IPS-11a (cell line): ENCODE results near the gene CALU.
A peak's percentile ranks its signal among the peaks of the same experiment; 100 is the strongest.

Experiments
- H3K4me3 ChIP-seq: one replicate; pipeline ENCODE4 v1.5.1; 2013; ENCODE audit warnings: low read depth, low read length, control low read depth

Gene CALU

GRCh38 chr7:128739048-128739962 lies at the start of gene CALU:
CALU (plus strand) TSS chr7:128739359; CDS start chr7:128748584, 9,225 bp downstream.
- peak within 1 kb of the TSS; percentile 92 for H3K4me3 ChIP-seq

GRCh38 chr7:128691227-128691626 lies 47.9 kb upstream of the CALU start:
- H3K4me3 ChIP-seq, result no peak overlapping the region

GRCh38 chr7:128692623-128693270 lies 46.4 kb upstream of the CALU start:
- no peak overlapping the region for H3K4me3 ChIP-seq

- no peak overlapping the region for H3K4me3 ChIP-seq
Observed at GRCh38 chr7:128693373-128694015, 45.7 kb upstream of the CALU start.

- H3K4me3 ChIP-seq, result no peak overlapping the region
Observed at GRCh38 chr7:128694738-128695137, 44.4 kb upstream of the CALU start.

- H3K4me3 ChIP-seq, result peak overlapping the region; percentile 58
Observed at GRCh38 chr7:128697302-128697905, 41.8 kb upstream of the CALU start.

- H3K4me3 ChIP-seq, result no peak overlapping the region
Observed at GRCh38 chr7:128699196-128699712, 39.9 kb upstream of the CALU start.

- H3K4me3 ChIP-seq, result no peak overlapping the region
Observed at GRCh38 chr7:128699895-128700294, 39.3 kb upstream of the CALU start.

- H3K4me3 ChIP-seq, result no peak overlapping the region
Observed at GRCh38 chr7:128701062-128701785, 37.9 kb upstream of the CALU start.

- no peak overlapping the region for H3K4me3 ChIP-seq
Observed at GRCh38 chr7:128703609-128704241, 35.4 kb upstream of the CALU start.

GRCh38 chr7:128705891-128706333 lies 33.2 kb upstream of the CALU start:
- no peak overlapping the region for H3K4me3 ChIP-seq

GRCh38 chr7:128707752-128708151 lies 31.4 kb upstream of the CALU start:
- no peak overlapping the region for H3K4me3 ChIP-seq

GRCh38 chr7:128708235-128708634 lies 30.9 kb upstream of the CALU start:
- H3K4me3 ChIP-seq, result no peak overlapping the region

GRCh38 chr7:128708824-128709223 lies 30.3 kb upstream of the CALU start:
- H3K4me3 ChIP-seq, result no peak overlapping the region

GRCh38 chr7:128710481-128710880 lies 28.7 kb upstream of the CALU start:
- no peak overlapping the region for H3K4me3 ChIP-seq

- no peak overlapping the region for H3K4me3 ChIP-seq
Observed at GRCh38 chr7:128713794-128714193, 25.4 kb upstream of the CALU start.

GRCh38 chr7:128714701-128715495 lies 24.3 kb upstream of the CALU start:
- no peak overlapping the region for H3K4me3 ChIP-seq

- H3K4me3 ChIP-seq, result no peak overlapping the region
Observed at GRCh38 chr7:128718967-128719642, 20.1 kb upstream of the CALU start.
